ENCODE data around the gene DVL3.

DNA sequence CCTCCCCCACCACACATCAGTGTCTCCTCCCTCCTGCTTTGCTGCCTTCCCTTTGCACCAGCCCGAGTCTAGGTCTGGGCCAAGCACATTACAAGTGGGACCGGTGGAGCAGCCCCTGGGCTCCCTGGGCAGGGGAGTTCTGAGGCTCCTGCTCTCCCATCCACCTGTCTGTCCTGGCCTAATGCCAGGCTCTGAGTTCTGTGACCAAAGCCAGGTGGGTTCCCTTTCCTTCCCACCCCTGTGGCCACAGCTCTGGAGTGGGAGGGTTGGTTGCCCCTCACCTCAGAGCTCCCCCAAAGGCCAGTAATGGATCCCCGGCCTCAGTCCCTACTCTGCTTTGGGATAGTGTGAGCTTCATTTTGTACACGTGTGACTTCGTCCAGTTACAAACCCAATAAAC lies 28.5 kb downstream of the DVL3 start:
- no peak for TF ChIP-seq CTCF (IDR thresholded peaks at IDR 0.05; ENCODE audit: low read depth, low read length)
- no peak for TF ChIP-seq POLR2A (IDR thresholded peaks at IDR 0.05; ENCODE audit: extremely low read depth, insufficient read length)
- no peak for TF ChIP-seq MYC (IDR thresholded peaks at IDR 0.05; ENCODE audit: low read depth, low read length)
